A673 (cell line): ENCODE data around the gene MEGF11.

Experiments used
- CTCF ChIP-seq: fragments of 300-800, 200-600 bp; sonication (generic); conservative IDR thresholded peaks from 2 replicates; pipeline ENCODE4 v1.5.1; 2017; ENCODE audit warnings: low read depth, mild to moderate bottlenecking, antibody characterized with exemption, low read length, moderate library complexity, mixed read lengths
- EZH2 ChIP-seq: fragments of 200-600 bp; sonication (generic); IDR thresholded peaks from 2 replicates; pipeline ENCODE4 v1.6.1; 2017; ENCODE audit warnings: borderline replicate concordance, low read depth, mild to moderate bottlenecking, mixed read lengths, antibody characterized with exemption, low read length; ENCODE audit not compliant: poor library complexity, severe bottlenecking

- TF ChIP-seq CTCF (no peak), EZH2 (no peak)
Observed at GRCh38 chr15:66035901-66036300, 217.6 kb downstream of the MEGF11 start.
